GM19397 (cell line): Measurements from ENCODE around the gene CELSR1.
"Not testable (repeated sequence)": the region's sequence is repeated elsewhere in the genome, so short reads cannot be mapped to it uniquely, and the experiment has no call there.

Source experiments
- ATAC-seq: cut with Tn5 transposase; IDR thresholded peaks from one replicate; pipeline ENCODE4 v1.9.1; 2021; ENCODE audit warnings: mild to moderate bottlenecking, moderate library complexity; ENCODE audit not compliant: unreplicated experiment

CELSR1 gene

DNA sequence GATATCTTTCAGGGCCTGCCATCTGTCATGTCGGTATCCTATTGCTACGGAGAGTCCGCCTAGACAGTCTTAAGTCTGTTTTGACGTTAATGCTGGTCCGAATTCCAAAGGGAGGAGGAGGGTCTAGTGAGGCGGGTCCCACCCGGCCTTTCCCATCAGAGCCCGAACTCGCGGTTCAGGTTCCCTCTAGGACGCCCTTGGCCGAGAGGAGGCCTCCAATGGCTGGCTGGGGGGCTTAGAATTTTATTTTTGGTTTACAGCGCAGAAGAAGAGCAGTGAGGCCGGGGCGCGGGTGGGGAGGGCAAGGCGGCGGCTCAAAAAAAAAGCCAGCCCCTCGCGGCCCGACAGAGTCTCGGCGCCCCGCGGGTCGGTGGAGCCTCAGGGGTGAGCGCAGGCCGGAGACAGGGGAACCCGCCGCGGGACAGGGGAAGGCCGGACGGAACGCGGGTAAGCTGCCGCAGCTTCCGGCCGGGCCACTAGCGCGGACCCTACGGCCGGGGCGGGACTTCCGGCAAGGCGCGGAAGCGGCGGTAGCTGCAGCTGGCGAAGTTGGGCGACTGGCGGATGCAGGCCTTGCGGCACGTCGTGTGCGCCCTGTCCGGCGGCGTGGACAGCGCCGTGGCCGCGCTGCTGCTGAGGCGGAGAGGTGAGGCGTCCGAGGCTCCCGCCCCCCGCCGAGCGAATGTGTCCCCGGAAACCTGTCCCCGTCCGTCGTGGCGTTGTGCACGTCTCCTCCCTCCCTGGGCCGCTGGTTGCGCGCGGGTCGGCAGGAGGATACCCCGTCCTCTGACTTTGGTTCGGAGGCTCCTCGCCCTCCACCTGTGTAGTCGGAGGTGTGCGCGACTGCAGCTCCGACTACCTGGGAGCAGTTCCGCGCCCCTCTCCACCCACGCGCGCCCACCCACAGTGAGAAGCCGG is 202.0 kb downstream of the CELSR1 start, which contains the start of gene TRMU:
Gene TRMU (plus strand): TSS at position 514 of the 918 bp plus-strand sequence. CDS start 51 bp downstream, at position 565.
- ATAC-seq: peak; percentile 88

DNA sequence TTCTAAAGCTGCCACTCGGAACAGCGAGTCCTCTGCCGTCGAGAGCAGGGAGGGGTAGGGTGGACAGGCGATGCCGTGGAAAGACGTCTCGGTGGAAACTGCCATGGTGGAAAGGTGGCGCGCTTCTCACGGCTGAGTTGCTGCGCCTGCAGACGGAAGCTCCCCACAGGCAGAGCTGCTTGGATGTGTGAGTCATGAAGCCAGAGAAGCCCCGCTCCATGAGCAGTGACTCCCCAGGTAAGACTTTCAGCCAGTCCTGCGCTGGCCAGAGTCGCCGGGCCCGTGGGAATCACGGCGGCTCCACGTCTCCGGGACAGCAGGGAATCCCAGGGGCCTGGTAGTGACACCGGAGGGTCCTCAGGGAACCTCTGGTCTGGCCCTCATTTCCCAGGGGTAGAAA is 205.9 kb downstream of the CELSR1 start:
- ATAC-seq: no peak

DNA sequence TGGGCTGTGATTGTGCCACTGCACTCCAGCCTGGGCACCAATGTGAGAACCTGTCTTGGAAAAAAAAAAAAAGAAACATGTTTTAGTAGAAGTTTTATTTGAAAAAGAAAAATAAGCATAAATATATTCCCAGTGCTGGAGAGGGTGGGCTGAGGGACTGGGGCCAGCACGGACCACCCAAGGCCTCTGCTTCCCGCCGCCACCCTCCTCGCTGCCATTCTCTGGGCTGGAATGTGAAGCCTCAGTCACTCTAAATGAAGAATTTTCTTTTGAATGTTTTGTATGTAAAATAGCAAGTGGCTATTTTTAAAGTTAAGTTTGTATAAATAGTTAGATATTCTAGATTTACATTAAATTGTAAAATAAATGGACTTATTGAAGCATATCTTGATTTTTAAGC is 207.0 kb downstream of the CELSR1 start:
- no peak for ATAC-seq

DNA sequence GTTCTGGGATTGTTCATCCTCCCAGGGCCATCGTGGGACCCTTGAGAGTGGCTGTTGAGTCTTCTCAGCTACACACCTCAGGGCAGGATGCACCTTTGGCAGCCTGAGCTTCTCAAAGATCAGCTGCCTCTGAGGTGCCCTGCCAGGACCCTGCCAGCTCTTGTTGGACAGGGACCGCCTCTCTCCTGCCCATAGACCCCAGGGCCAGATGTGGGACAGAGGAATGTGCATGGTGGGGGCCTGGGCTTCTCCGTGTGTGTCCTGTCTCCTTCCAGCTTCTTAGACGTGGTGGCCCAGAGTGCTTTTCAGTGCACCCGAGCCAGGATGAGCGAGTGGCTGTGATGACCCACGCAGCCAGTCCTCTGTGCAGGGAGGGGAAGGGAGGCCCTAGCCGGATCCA is 207.8 kb downstream of the CELSR1 start:
- ATAC-seq: no peak

DNA sequence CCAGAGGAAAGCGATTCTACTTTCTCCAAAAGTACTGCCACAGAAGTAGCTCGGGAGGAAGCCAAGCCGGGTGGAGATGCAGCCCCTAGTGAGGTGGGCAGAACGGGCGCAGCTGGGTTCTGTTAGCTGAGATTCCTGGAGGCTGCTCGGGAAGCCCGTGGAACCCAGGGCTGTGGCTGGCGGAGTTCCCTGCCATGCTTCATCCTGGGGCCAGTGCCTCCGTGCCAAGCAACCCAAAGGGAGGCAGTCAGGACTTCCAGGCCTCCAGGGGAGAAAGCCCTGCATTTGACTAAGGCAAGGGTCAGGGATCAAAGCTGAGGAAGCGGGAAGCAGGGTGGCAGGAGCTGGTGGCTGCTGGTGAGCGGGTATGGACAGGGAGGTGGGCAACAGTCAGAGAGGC is 208.6 kb downstream of the CELSR1 start:
- no peak for ATAC-seq

DNA sequence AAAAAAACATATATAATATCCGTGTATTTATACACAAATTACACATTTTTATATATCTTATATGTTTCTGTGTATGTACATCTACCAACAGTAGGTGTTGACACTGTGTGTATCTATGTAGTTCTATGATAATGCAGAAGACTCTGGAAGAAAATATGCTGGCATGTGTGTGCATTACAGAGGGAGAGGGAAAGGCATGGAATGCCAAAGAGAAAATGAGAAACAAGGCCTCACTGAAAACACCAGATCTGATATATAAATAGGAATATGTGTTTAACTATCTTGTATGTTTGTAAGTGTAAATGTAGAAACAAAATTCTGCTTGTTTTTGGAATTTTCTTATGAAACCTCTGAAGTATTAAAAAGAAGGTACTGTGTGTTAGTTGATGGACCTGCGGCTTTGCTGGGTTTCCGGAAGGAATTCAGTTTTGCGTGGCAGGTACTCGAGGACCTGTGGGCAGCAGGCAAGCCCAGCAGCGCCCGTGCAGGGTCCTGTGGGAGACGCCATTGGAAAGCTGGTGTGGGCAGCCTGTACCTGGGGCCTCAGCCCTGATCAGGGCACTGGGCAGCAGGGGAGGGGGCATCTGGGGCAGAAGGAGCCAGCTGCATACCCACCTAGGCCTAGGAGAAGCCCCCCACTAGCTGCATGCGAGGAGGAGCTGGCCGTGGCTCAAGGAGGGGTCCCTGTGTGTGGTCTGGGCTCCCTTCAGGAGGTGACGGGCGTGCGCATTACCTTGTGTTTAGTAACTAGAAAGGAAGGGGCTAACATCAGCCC is 209.5 kb downstream of the CELSR1 start:
- ATAC-seq: no peak

DNA sequence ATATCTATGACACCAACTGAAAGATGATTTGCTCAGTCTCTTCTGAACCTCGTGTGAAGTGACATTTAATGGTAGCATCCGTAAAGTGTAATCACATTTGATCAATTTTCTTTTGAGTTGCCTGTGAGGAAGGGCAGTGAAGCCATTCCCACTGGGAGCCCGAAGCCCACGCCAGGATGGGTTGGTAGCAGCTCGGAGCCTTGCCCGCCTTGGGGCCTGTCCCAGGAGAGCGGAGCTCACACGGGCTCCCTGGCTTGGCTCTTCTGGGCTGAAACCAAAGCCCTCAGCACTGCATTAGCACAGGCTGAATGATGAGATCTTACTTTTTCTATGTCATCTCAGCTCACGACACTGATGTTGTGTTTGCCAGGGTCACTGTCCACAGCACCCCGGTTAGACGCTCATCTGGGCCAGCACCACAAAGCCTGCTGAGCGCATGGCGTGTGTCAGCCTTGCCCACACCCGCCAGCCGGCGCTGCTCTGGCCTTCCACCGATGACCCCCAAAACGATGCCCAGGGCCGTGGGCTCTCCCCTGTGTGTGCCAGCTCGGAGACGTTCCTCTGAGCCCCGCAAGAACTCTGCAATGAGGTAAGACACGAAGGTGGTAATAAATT is 211.2 kb downstream of the CELSR1 start:
- no peak for ATAC-seq

DNA sequence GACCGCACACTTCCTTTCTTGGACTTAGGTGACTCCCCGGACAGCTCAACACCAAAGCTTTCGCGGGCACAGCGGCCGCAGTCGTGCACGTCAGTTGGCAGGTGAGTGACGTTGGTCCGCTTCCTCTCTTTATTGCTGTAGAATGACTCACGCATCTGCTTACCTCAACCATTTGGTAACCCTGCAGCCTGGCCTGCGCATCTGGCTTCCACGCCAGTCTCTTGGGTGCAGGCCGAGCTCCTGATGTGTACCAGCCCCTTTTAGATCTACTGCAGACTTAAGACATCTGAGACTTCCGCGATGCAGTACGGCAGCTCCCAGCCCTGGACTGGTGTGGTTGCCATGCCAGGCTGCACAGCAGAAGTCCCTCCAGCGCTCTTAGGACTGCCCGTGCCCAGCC is 214.3 kb downstream of the CELSR1 start:
- ATAC-seq: no peak

DNA sequence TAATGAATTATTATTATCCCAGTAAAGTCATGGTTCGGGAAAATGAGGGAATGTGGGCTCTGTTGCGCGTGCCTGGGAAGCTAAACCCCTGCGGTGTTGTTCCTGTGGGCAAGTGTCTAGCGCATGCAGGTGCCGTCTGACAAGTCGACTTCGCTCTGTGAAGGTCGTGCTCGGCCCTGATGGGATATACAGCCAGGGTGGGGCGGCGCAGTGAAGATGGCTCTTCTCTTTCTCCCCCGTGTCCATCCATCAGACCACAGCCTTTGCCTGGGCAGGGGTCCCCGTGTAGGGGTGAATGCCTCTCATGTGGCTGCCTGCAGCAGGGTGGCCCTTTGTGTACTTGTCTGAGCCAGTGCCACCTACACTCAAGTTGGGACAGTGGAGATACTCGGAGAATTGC is 214.7 kb downstream of the CELSR1 start:
- ATAC-seq: no peak

DNA sequence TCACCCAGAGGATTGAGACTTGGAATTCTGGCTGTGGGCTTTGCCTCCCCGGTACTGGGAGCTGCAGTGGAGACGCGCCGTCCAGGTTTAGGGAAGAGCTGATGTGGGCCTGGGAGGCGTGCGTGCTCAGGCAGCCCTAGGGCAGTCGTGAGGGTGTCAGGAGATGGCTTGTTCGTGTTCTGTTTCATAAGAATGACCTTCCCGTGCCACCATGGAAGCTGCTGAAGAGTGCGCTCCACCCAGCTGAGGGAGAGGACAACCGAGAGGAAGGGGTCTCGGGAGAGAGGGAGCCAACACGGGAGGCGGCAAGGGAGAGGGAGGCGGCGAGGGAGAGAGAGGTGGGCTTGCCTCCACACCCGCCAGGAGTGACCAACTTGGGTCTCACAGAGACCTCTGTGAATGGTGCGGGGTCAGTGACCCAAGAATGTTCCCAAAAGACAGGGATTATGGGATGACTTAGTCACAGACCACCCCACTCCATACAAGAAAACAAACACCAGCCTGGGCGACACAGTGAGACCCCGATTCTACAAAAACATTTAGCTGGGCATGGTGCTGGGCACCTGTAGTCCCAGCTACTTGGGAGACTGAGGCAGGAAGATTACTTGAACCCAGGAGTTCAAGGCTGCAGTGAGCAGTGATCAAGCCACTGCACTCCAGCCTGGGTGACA is 216.6 kb downstream of the CELSR1 start:
- ATAC-seq: no peak

DNA sequence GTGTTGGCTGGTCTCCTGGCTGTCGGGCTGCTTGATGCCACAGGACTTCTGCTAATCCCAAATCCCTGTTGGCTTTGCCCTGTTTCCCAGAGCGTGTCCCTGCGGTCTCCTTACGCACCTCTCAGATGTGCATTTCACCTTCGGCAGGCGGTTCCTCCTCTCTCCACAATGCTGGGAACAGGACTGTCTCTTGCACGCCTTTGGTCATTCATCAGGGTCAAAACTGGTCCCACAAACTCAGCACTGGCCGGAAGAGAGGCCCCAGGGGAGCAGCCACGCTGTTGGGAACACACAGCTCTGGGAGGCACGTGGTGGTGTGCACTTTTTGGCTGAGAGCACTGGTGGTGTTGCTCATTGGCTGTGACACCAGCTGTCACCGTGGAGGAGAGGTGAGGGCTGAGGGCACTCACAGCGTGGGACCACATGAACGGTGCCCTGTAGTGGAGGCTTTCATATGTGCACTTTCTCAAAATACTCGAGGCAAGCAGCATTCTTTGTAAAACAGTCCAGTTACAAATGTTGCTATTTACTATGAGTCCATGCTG is 217.2 kb downstream of the CELSR1 start:
- no peak for ATAC-seq

DNA sequence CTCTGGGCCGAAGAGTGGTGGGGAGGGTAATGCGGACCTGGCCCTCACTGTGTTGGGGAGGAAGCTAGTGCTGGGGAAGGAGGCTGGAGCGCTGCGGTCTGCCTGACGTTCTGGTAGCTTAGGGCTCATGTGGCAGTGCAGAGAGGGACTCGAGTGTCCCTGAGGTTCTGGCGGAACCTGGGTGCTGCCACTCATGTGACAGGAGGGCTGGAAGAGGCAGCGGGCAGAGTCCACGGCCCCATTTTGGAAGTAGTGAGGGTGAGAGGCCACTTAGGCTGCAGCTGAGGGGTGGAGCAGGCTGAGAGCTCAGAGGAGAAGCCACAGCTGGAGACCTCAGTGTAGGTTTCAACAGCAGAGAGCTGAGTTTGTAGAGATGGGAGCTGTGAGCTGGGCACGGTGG is 218.1 kb downstream of the CELSR1 start:
- no peak for ATAC-seq

DNA sequence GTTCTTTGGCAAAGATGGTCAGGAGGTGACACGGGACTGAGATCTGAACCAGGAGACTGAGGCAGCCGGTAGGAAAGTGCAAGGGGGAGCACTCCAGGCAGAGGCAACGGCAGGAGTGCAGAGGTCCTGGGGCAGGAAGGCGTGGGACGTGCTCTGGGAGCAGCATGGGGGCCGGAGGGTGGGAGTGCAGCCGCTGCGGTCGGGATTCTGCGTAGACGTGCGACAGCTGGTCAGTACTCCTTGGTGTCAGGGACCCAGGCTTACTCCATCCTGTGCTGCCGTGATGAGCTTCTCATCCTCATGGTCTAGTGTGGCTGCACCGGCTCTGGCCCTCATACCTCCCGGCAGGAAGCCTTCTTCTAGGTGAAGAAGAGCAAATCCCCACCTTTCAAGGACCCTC is 218.8 kb downstream of the CELSR1 start:
- ATAC-seq: no peak

DNA sequence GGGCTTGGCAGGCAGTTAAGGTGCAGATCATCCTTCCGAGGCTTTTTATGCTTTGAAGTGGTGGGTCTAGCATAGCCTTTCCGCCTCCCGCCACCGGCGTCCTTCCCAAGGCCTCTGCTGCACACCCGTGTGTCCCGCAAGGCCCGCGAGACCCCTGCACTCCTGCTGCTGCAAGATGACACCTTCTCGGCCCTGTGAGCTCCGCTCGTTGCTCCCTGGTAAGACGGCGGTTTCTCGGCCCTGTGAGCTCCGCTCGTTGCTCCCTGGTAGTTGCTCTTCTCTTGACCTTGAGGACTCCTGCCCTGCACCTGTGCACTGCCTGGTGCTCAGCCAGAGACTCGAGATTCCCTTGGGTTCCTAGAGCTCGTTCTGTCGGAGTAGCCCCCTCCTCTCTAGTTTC is 219.8 kb downstream of the CELSR1 start:
- ATAC-seq: no peak

DNA sequence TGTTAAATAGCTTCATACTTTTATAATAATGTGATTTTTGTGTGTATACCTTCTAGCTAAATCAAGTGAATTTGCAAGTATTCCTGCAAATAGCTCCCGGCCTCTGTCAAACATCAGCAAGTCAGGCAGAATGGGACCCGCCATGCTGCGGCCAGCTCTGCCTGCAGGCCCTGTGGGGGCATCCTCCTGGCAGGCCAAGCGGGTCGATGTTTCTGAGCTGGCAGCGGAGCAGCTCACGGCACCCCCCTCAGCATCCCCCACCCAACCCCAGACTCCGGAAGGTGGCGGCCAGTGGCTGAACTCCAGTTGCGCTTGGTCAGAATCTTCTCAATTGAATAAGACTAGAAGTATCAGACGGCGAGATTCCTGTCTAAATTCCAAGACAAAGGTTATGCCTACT is 221.4 kb downstream of the CELSR1 start:
- ATAC-seq: no peak

DNA sequence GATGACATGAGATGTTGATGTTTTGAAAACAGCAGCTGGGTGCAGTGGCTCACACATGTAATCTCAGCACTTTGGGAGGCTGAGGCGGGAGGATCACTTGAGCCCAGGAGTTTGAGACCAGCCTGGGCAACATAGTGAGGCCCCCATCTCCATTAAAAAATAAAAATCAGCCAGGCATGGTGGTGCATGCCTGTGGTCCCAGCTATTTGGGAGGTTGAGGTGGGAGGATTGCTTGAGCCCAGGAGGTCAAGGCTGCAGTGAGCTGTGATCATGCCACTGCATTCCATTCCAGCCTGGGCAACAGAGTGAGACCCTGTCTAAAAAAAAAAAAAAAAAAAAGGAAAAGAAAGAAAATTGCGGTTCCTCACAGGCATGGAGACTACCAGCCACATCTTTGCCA is 224.6 kb downstream of the CELSR1 start:
- not testable (repeated sequence) for ATAC-seq

DNA sequence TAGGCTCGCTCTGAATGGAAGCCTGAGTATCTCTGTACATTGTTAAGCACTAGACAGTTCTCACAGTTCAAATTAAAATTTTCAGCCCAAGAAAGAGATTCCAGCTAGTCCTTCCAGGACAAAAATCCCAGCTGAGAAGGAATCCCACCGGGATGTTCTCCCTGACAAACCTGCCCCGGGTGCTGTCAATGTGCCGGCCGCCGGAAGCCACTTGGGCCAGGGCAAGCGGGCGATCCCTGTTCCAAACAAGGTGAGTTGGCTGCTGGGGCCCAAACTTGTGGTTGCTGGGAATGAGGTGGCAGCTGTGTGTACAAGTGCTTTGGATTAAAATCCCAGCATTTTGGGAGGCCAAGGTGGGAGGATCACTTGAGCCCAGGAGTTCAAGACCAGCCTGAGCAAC is 225.4 kb downstream of the CELSR1 start:
- ATAC-seq: no peak
